Upper lobe of left lung (tissue), 6 donors: Measurements from ENCODE around the gene GDNF. TPM values are rescaled to one million over a fixed set of nuclear protein-coding genes. Genes with fewer than 3 reads are reported as not detected.

Experiments
- ATAC-seq, 2 donors: fragments of 200-7000 bp; cut with Tn5 transposase; one replicate each; pipeline ENCODE4 v1.9.1; 2022; ENCODE audit warnings: mild to moderate bottlenecking in 2 of 2, moderate library complexity in 2 of 2; ENCODE audit not compliant: low FRiP score in 2 of 2
- DNase-seq, 2 donors: peaks; one replicate each; pipeline ENCODE4 v3.0.0-alpha.2; 2019 to 2020
- H3K27ac ChIP-seq, 4 donors: fragments of 200-600 bp; sonication (generic); one replicate each; pipeline ENCODE4 v1.5.1; 2016 to 2019
- H3K27me3 ChIP-seq, 4 donors: fragments of 200-600 bp; sonication (generic); one replicate each; pipeline ENCODE4 v1.5.1; 2017 to 2019
- H3K36me3 ChIP-seq, 4 donors: fragments of 200-600 bp; sonication (generic); one replicate each; pipeline ENCODE4 v1.5.1; 2016 to 2019
- H3K4me1 ChIP-seq, 4 donors: fragments of 200-600 bp; sonication (generic); one replicate each; pipeline ENCODE4 v1.5.1; 2018 to 2019
- H3K4me3 ChIP-seq, 4 donors: fragments of 200-600 bp; sonication (generic); one replicate each; pipeline ENCODE4 v1.5.1; 2017 to 2019; ENCODE audit warnings: mild to moderate bottlenecking in 2 of 4, moderate library complexity in 1 of 4
- H3K9me3 ChIP-seq, 4 donors: fragments of 200-600 bp; sonication (generic); one replicate each; pipeline ENCODE4 v1.5.1; 2018 to 2019
- EP300 ChIP-seq, 4 donors: sonication (generic); formaldehyde crosslinking; IDR thresholded peaks; one replicate each; pipeline ENCODE4 v1.5.1; 2017; ENCODE audit warnings: antibody characterized with exemption in 4 of 4, control low read depth in 2 of 4
- POLR2A ChIP-seq, 4 donors: fragments of 450-650 bp; IDR thresholded peaks; one replicate each; pipeline ENCODE4 v1.5.1; 2016 to 2017; ENCODE audit warnings: antibody characterized with exemption in 4 of 4, mild to moderate bottlenecking in 2 of 4
- POLR2AphosphoS5 ChIP-seq, 2 donors: sonication (generic); formaldehyde crosslinking; IDR thresholded peaks; one replicate each; pipeline ENCODE4 v1.5.1; 2017; ENCODE audit warnings: antibody characterized with exemption in 2 of 2
- WGBS, 2 donors: methylation state at CpG; one replicate each; pipeline ENCODE4 v1.1.5; 2017 to 2018; 5-methylcytosine and 5-hydroxymethylcytosine counted together
- total RNA-seq, 6 donors: library from RNA; depleted of rRNA in 4 of 6; stranded (reverse); fragments of >200 nt in 4 of 6; gene quantifications; one replicate each; pipeline versions ENCODE4 v1.1.0 to v1.2.1, GENCODE V29; 2016 to 2021
- TF ChIP-seq, protein P1 (sequence below), 6 experiments: fragments of 450-650 bp in 4 of 6; fragments of 200-600 bp in 2 of 6; sonication (generic) in 2 of 6; IDR thresholded peaks; one replicate each; pipeline ENCODE4 v1.5.1; 2016 to 2019; ENCODE audit warnings: antibody characterized with exemption in 6 of 6
- donor health status: DM: no; HTN: no; CAD: no; lungs with moderate emphysema.
- donor health status: DM: no; HTN: yes; CAD: no; lungs with severe emphysema.

Gene GDNF
- total RNA-seq, 6 donors from 2014 or later = 0.15 to 0.20 TPM; not detected in 4

- ATAC-seq (no peak), DNase-seq (no peak)
- H3K4me3 ChIP-seq = no peak overlapping the region
- H3K27ac ChIP-seq = no peak overlapping the region
- H3K9me3 ChIP-seq = no peaks in the 10 kb centered on the region
- no peaks in the 10 kb centered on the region for H3K4me1 ChIP-seq
- TF ChIP-seq EP300 (IDR thresholded peaks at IDR 0.05) = no peak
- TF ChIP-seq, protein P1, sequence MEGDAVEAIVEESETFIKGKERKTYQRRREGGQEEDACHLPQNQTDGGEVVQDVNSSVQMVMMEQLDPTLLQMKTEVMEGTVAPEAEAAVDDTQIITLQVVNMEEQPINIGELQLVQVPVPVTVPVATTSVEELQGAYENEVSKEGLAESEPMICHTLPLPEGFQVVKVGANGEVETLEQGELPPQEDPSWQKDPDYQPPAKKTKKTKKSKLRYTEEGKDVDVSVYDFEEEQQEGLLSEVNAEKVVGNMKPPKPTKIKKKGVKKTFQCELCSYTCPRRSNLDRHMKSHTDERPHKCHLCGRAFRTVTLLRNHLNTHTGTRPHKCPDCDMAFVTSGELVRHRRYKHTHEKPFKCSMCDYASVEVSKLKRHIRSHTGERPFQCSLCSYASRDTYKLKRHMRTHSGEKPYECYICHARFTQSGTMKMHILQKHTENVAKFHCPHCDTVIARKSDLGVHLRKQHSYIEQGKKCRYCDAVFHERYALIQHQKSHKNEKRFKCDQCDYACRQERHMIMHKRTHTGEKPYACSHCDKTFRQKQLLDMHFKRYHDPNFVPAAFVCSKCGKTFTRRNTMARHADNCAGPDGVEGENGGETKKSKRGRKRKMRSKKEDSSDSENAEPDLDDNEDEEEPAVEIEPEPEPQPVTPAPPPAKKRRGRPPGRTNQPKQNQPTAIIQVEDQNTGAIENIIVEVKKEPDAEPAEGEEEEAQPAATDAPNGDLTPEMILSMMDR (IDR thresholded peaks at IDR 0.05) = no peak
- TF ChIP-seq POLR2AphosphoS5 (IDR thresholded peaks at IDR 0.05) = no peak
- TF ChIP-seq POLR2A (IDR thresholded peaks at IDR 0.05) = no peak
- H3K36me3 ChIP-seq = no peaks in the 10 kb centered on the region
- H3K27me3 ChIP-seq = no peaks in the 10 kb centered on the region
- WGBS, 2 donors = 39 to 48% methylated on average over 11 of the region's 11 CpGs
These were observed 25.1 kb downstream of the GDNF start for GRCh38 chr5:37814699-37815098.

GRCh38 chr5:37812365-37812764, 27.5 kb downstream of the GDNF start:
- Histone ChIP-seq H3K4me1 (no peaks in the 10 kb centered on the region), H3K4me3 (no peak overlapping the region), H3K9me3 (no peaks in the 10 kb centered on the region), H3K27ac (no peak overlapping the region), H3K27me3 (no peaks in the 10 kb centered on the region), H3K36me3 (no peaks in the 10 kb centered on the region)
- no peak for TF ChIP-seq EP300 (IDR thresholded peaks at IDR 0.05)
- no peak for TF ChIP-seq POLR2A (IDR thresholded peaks at IDR 0.05)
- TF ChIP-seq POLR2AphosphoS5 (IDR thresholded peaks at IDR 0.05) = no peak
- TF ChIP-seq, protein P1 (IDR thresholded peaks at IDR 0.05) = no peak
- ATAC-seq = no peak
- WGBS, 2 donors = 91 to 92% methylated on average over 2 of the region's 2 CpGs
- no peak for DNase-seq

- ATAC-seq = no peak
- no peaks in the 10 kb centered on the region for H3K4me1 ChIP-seq
- no peak overlapping the region for H3K4me3 ChIP-seq
- H3K27ac ChIP-seq = no peak overlapping the region
- no peak for DNase-seq
- 91 to 93% methylated on average over 8 to 10 of the region's 10 CpGs for WGBS, 2 donors
- TF ChIP-seq, protein P1 (IDR thresholded peaks at IDR 0.05) = no peak
- no peak for TF ChIP-seq EP300 (IDR thresholded peaks at IDR 0.05)
- TF ChIP-seq POLR2A (IDR thresholded peaks at IDR 0.05) = no peak
- TF ChIP-seq POLR2AphosphoS5 (IDR thresholded peaks at IDR 0.05) = no peak
- H3K36me3 ChIP-seq = no peaks in the 10 kb centered on the region
- H3K9me3 ChIP-seq = no peaks in the 10 kb centered on the region
- H3K27me3 ChIP-seq = no peaks in the 10 kb centered on the region
These were observed 28.0 kb downstream of the GDNF start for GRCh38 chr5:37811866-37812265.

DNA sequence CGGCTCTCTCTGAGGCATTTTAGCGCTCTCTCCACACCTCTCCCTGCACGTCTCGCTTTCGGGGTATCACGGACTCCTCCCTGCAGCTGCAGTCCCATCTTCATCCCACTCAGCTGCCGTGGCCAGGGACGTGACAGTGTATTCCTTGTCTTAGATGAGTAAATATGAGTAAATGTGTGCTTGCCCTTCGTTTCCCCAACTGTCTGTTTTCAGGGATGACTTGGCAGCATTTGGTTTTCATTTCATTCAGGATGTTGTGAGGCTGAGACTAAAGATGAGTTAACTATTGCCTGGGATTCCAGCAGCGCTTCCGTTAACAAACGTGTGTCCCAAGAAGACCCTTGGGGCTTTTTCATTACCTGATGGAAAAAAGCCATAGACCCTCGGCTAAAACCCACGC, 29.5 kb downstream of the GDNF start:
- WGBS, 2 donors = 75 to 84% methylated on average over 14 of the region's 14 CpGs
- ATAC-seq (no peak), DNase-seq (peak in 1 of 2 donors; percentile 8)
- TF ChIP-seq, protein P1 (IDR thresholded peaks at IDR 0.05) = no peak
- TF ChIP-seq EP300 (IDR thresholded peaks at IDR 0.05) (no peak), POLR2A (IDR thresholded peaks at IDR 0.05) (no peak), POLR2AphosphoS5 (IDR thresholded peaks at IDR 0.05) (no peak)
- Histone ChIP-seq H3K9me3 (no peaks in the 10 kb centered on the region), H3K4me3 (no peak overlapping the region), H3K27ac (no peak overlapping the region), H3K4me1 (no peaks in the 10 kb centered on the region), H3K27me3 (no peaks in the 10 kb centered on the region), H3K36me3 (no peaks in the 10 kb centered on the region)

DNA sequence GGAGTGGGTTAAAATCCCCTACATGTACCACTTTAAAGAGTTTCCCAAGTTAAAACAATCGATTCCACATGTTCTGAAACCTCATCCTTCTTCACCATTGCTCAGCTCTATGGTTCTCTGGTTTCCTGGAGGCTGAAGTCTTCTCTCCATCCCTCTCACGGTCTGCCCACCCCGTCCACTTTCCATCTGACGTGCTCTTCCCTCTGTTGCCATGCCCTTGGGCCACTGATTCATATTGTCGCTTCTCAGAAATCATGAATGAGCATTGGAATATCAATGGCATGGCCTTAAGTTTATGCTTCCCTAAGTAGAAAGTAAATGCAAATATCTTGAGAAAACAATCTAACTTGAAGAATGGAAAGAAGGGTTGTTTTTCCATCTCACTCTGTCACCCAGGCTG, 30.9 kb downstream of the GDNF start:
- ATAC-seq (no peak), DNase-seq (no peak)
- no peak overlapping the region for H3K27ac ChIP-seq
- 77 to 80% methylated on average over 5 of the region's 5 CpGs for WGBS, 2 donors
- no peak overlapping the region for H3K4me3 ChIP-seq
- no peaks in the 10 kb centered on the region for H3K27me3 ChIP-seq
- TF ChIP-seq POLR2AphosphoS5 (IDR thresholded peaks at IDR 0.05) (no peak), POLR2A (IDR thresholded peaks at IDR 0.05) (no peak), EP300 (IDR thresholded peaks at IDR 0.05) (no peak)
- TF ChIP-seq, protein P1 (IDR thresholded peaks at IDR 0.05) = no peak
- H3K4me1 ChIP-seq = no peaks in the 10 kb centered on the region
- H3K36me3 ChIP-seq = no peaks in the 10 kb centered on the region
- no peaks in the 10 kb centered on the region for H3K9me3 ChIP-seq
